IMR-90 (cell line): ENCODE results near the gene FARP1. TPM values are rescaled to one million over a fixed set of nuclear protein-coding genes. Genes with fewer than 3 reads are reported as not detected.

Source experiments
- ATAC-seq: fragments of 200-7000 bp; cut with Tn5 transposase; 2 replicates; pipeline ENCODE4 v1.9.1; 2020; ENCODE audit warnings: low read depth, mild to moderate bottlenecking, moderate library complexity
- BruUV-seq: library from RNA; stranded (reverse); fragments of 400-500 nt; replicated peaks from 2 replicates; lab custom pipeline; 2021; lab: Mats Ljungman, UMichigan
- CTCF ChIA-PET: fragments of 300-600 bp; formaldehyde crosslinking; extraction: SDS; loops from one replicate; lab custom pipeline; 2021; ENCODE audit warnings: antibody characterized with exemption; lab: Yijun Ruan, JAX
- POLR2A ChIA-PET: fragments of 300-600 bp; sonication (Branson Sonifier 250); formaldehyde crosslinking; loops from one replicate; lab custom pipeline; 2022; ENCODE audit warnings: antibody characterized with exemption; ENCODE audit not compliant: unreplicated experiment; lab: Charles Lee
- DNase-seq: peaks from one replicate; pipeline ENCODE4 v3.0.0; 2013
- H2AFZ ChIP-seq: replicated peaks from 2 replicates; pipeline ENCODE3; 2013; ENCODE audit warnings: low read length, mild to moderate bottlenecking; ENCODE audit not compliant: poor library complexity
- H2AK5ac ChIP-seq: 2 replicates; pipeline ENCODE4 v1.6.1; 2013; ENCODE audit warnings: low read depth, low read length, inconsistent platforms
- H2AK9ac ChIP-seq: replicated peaks from 2 replicates; pipeline ENCODE3; 2013; ENCODE audit warnings: mild to moderate bottlenecking, low read depth, low read length, moderate library complexity; ENCODE audit not compliant: poor library complexity
- H2BK120ac ChIP-seq: 2 replicates; pipeline ENCODE4 v1.6.1; 2013; ENCODE audit warnings: low read depth, low read length, inconsistent platforms
- H2BK15ac ChIP-seq: 3 replicates; pipeline ENCODE4 v1.6.1; 2013; ENCODE audit warnings: low read depth, low read length, inconsistent platforms
- H2BK20ac ChIP-seq: 2 replicates; pipeline ENCODE4 v1.6.1; 2013; ENCODE audit warnings: low read depth, mild to moderate bottlenecking, inconsistent platforms, low read length, moderate library complexity
- H2BK5ac ChIP-seq: 2 replicates; pipeline ENCODE4 v1.6.1; 2013; ENCODE audit warnings: mild to moderate bottlenecking, low read depth, low read length, inconsistent platforms; ENCODE audit not compliant: poor library complexity, severe bottlenecking
- H3K14ac ChIP-seq: replicated peaks from 2 replicates; pipeline ENCODE4 v1.6.1; 2013; ENCODE audit warnings: low read depth, low read length, inconsistent platforms
- H3K18ac ChIP-seq: 2 replicates; pipeline ENCODE4 v1.6.1; 2013; ENCODE audit warnings: low read depth, low read length, control low read depth
- H3K23ac ChIP-seq: 2 replicates; pipeline ENCODE4 v1.6.1; 2013; ENCODE audit warnings: low read depth, low read length, inconsistent platforms
- H3K27ac ChIP-seq: 2 replicates; pipeline ENCODE4 v1.5.1; 2013; ENCODE audit warnings: mild to moderate bottlenecking, control low read depth, low read length; ENCODE audit not compliant: insufficient read depth
- H3K27me3 ChIP-seq: 2 replicates; pipeline ENCODE4 v1.6.1; 2013; ENCODE audit warnings: low read length; ENCODE audit not compliant: control insufficient read depth, insufficient read depth
- H3K36me3 ChIP-seq: 2 replicates; pipeline ENCODE4 v1.6.1; 2013; ENCODE audit warnings: low read length, mixed read lengths; ENCODE audit not compliant: control insufficient read depth, insufficient read depth
- H3K4ac ChIP-seq: 2 replicates; pipeline ENCODE4 v1.6.1; 2013; ENCODE audit warnings: low read depth, low read length, inconsistent platforms
- H3K4me1 ChIP-seq: 2 replicates; pipeline ENCODE4 v1.6.1; 2013; ENCODE audit warnings: low read length, mixed read lengths; ENCODE audit not compliant: control insufficient read depth, insufficient read depth
- H3K4me2 ChIP-seq: 2 replicates; pipeline ENCODE4 v1.6.1; 2013; ENCODE audit warnings: low read depth, mild to moderate bottlenecking, control low read depth, low read length, moderate library complexity
- H3K4me3 ChIP-seq: 2 replicates; pipeline ENCODE4 v1.5.1; 2013; ENCODE audit warnings: low read depth, mild to moderate bottlenecking, control low read depth, low read length, moderate library complexity; ENCODE audit not compliant: insufficient read depth
- H3K56ac ChIP-seq: 2 replicates; pipeline ENCODE4 v1.6.1; 2013; ENCODE audit warnings: low read length, inconsistent platforms; ENCODE audit not compliant: insufficient read depth; ENCODE audit errors: extremely low read depth
- H3K79me1 ChIP-seq, 2 experiments: 2 replicates each; pipeline ENCODE4 v1.6.1; 2013; ENCODE audit warnings: low read length in 2 of 2, inconsistent platforms in 1 of 2, low read depth in 1 of 2
- H3K9ac ChIP-seq: 2 replicates; pipeline ENCODE4 v1.6.1; 2013; ENCODE audit warnings: low read depth, low read length, control low read depth
- H3K9me1 ChIP-seq: 2 replicates; pipeline ENCODE4 v1.6.1; 2013; ENCODE audit warnings: low read length, inconsistent platforms; ENCODE audit not compliant: insufficient read depth
- H3K9me3 ChIP-seq: 2 replicates; pipeline ENCODE4 v1.6.1; 2013; ENCODE audit warnings: low read length; ENCODE audit not compliant: control insufficient read depth, insufficient read depth
- H4K20me1 ChIP-seq: 2 replicates; pipeline ENCODE4 v1.6.1; 2013; ENCODE audit warnings: low read length, inconsistent platforms; ENCODE audit not compliant: insufficient read depth
- H4K5ac ChIP-seq: 2 replicates; pipeline ENCODE4 v1.6.1; 2013; ENCODE audit warnings: mild to moderate bottlenecking, low read depth, low read length, control low read depth
- H4K8ac ChIP-seq, 2 experiments: 2 replicates each; pipeline ENCODE4 v1.6.1; 2013; ENCODE audit warnings: low read depth in 2 of 2, low read length in 2 of 2, control low read depth in 1 of 2, inconsistent platforms in 1 of 2
- H4K91ac ChIP-seq: 2 replicates; pipeline ENCODE4 v1.6.1; 2013; ENCODE audit warnings: low read depth, low read length, inconsistent platforms; ENCODE audit not compliant: insufficient read depth
- BHLHE40 ChIP-seq: fragments of 150-350 bp; IDR thresholded peaks from 2 replicates; pipeline ENCODE4 v1.6.1; 2016; ENCODE audit warnings: mild to moderate bottlenecking, low read depth, low read length
- CEBPB ChIP-seq: IDR thresholded peaks from 2 replicates; pipeline ENCODE4 v1.6.1; 2012; ENCODE audit warnings: low read depth, low read length, improper control_type of control experiment
- CHD1 ChIP-seq: IDR thresholded peaks from 2 replicates; pipeline ENCODE4 v1.6.1; 2012; ENCODE audit warnings: low read depth, low read length, improper control_type of control experiment
- CTCF ChIP-seq: conservative IDR thresholded peaks from 2 replicates; pipeline ENCODE4 v1.5.1; 2012; ENCODE audit warnings: mild to moderate bottlenecking, low read depth, low read length, improper control_type of control experiment
- ELK1 ChIP-seq: fragments of 150-350 bp; IDR thresholded peaks from 2 replicates; pipeline ENCODE4 v1.6.1; 2016; ENCODE audit warnings: low read depth, mild to moderate bottlenecking, low read length, moderate library complexity, borderline replicate concordance
- FOS ChIP-seq: fragments of 150-350 bp; IDR thresholded peaks from 2 replicates; pipeline ENCODE4 v1.6.1; 2016; ENCODE audit warnings: low read depth, low read length
- MXI1 ChIP-seq: IDR thresholded peaks from 2 replicates; pipeline ENCODE4 v1.6.1; 2012; ENCODE audit warnings: low read depth, mild to moderate bottlenecking, low read length, moderate library complexity, borderline replicate concordance
- NFE2L2 ChIP-seq: fragments of 150-350 bp; IDR thresholded peaks from 2 replicates; pipeline ENCODE4 v1.6.1; 2016; ENCODE audit warnings: low read depth, mild to moderate bottlenecking, low read length
- POLR2A ChIP-seq: IDR thresholded peaks from 2 replicates; pipeline ENCODE4 v1.6.1; 2012; ENCODE audit warnings: mild to moderate bottlenecking, low read depth, low read length
- RAD21 ChIP-seq: IDR thresholded peaks from 2 replicates; pipeline ENCODE4 v1.6.1; 2012; ENCODE audit warnings: low read length, improper control_type of control experiment
- RCOR1 ChIP-seq: IDR thresholded peaks from 2 replicates; pipeline ENCODE4 v1.6.1; 2012; ENCODE audit warnings: mild to moderate bottlenecking, low read length, improper control_type of control experiment; ENCODE audit not compliant: insufficient replicate concordance
- RFX5 ChIP-seq: IDR thresholded peaks from 2 replicates; pipeline ENCODE4 v1.8.0; 2012; ENCODE audit warnings: low read depth, mild to moderate bottlenecking, low read length, moderate library complexity
- SMC3 ChIP-seq: fragments of 150-350 bp; IDR thresholded peaks from 2 replicates; pipeline ENCODE4 v1.6.1; 2016; ENCODE audit warnings: low read depth, mild to moderate bottlenecking, antibody characterized with exemption, low read length, moderate library complexity
- USF2 ChIP-seq: fragments of 150-350 bp; IDR thresholded peaks from 2 replicates; pipeline ENCODE4 v1.6.1; 2017; ENCODE audit warnings: mild to moderate bottlenecking, antibody characterized with exemption, low read length, low read depth
- WGBS, 2 experiments: methylation state at CpG; one replicate each; pipeline versions ENCODE4 v1.1.5 to v1.1.7; 2013; ENCODE audit warnings: missing lambda C conversion rate in 2 of 2; ENCODE audit not compliant: insufficient read length in 1 of 2; ENCODE audit errors: extremely low coverage in 2 of 2; 5-methylcytosine and 5-hydroxymethylcytosine counted together
- dilution Hi-C: fragments of 300-500 bp; cut with HindIII; formaldehyde crosslinking; loops from one replicate; pipeline ENCODE4 v1.14.3; 2018; ENCODE audit warnings: low sequenced_read_pairs; ENCODE audit not compliant: unreplicated experiment
- in situ Hi-C: fragments of 300-500 bp; cut with MboI; formaldehyde crosslinking; loops from 3 replicates; pipeline ENCODE4 v1.14.3; 2019; ENCODE audit warnings: low sequenced_read_pairs, inconsistent platforms, mixed read lengths
- intact Hi-C: fragments of 100-400 bp; cut with micrococcal nuclease; formaldehyde crosslinking; loops from 2 replicates; pipeline ENCODE4 v1.10.0; 2022
- polyA plus RNA-seq, 3 experiments: library from polyadenylated mRNA; depleted of rRNA; stranded (reverse); fragments of >200 nt; gene quantifications; 2 replicates each; pipeline ENCODE4 v1.2.3, GENCODE V29; 2012; ENCODE audit warnings: low replicate concordance in 1 of 3
- total RNA-seq: library from RNA; depleted of rRNA; stranded (reverse); fragments of >200 nt; gene quantifications from 2 replicates; pipeline ENCODE4 v1.2.3, GENCODE V29; 2012

FARP1 gene
- total and polyA plus RNA-seq, 2 of the 4 experiments (the other 2 are of a cell fraction), result 39.6 to 57.0 TPM

- Histone ChIP-seq H3K4ac (no peak overlapping the region), H3K79me1 (peaks cover 54 to 88% of the 10 kb centered on the region in 2 experiments), H2BK15ac (no peak overlapping the region), H4K91ac (no peak overlapping the region), H4K20me1 (peaks cover 39% of the 10 kb centered on the region), H3K9me1 (peaks cover 24% of the 10 kb centered on the region), H2BK20ac (no peak overlapping the region), H3K18ac (no peak overlapping the region), H4K8ac (no peak overlapping the region), H3K14ac (no peak overlapping the region), H3K23ac (no peak overlapping the region), H2AFZ (no peak overlapping the region), H3K4me3 (no peak overlapping the region), H3K9ac (no peak overlapping the region), H4K5ac (no peak overlapping the region), H3K4me1 (no peaks in the 10 kb centered on the region; the same call in 1 of the 2 replicates), H2AK5ac (no peak overlapping the region), H3K27me3 (no peaks in the 10 kb centered on the region), H2BK120ac (no peak overlapping the region), H2AK9ac (no peak overlapping the region), H3K36me3 (peaks cover 30% of the 10 kb centered on the region), H3K27ac (no peak overlapping the region), H3K56ac (no peak overlapping the region), H3K4me2 (no peak overlapping the region), H3K9me3 (no peaks in the 10 kb centered on the region), H2BK5ac (no peak overlapping the region)
- BruUV-seq, result no TSS peak
- dilution Hi-C loops (no loop called here), intact Hi-C loops (no loop called here), in situ Hi-C loops (no loop called here)
- ATAC-seq, result no peak
- no peak for DNase-seq
- ChIA-PET CTCF (interaction anchor here (1.3 kb wide), 2 partner anchors 9 to 11 kb away, joined by 3 to 11 read pairs; no protein-coding TSS in a partner anchor), POLR2A (interaction anchor here (0.6 kb wide), 1 partner anchor 10 kb away, joined by 3 read pairs; no protein-coding TSS in a partner anchor)
- 88% methylated on average over 4 of the region's 12 CpGs; no CpG with 5 or more reads in 1 of the 2 experiments for WGBS, 2 experiments
- TF ChIP-seq RFX5, result no peak
- TF ChIP-seq ELK1, result no peak
- no peak for TF ChIP-seq RCOR1
- no peak for TF ChIP-seq NFE2L2
- TF ChIP-seq POLR2A, result no peak
- TF ChIP-seq MXI1, result no peak
- TF ChIP-seq CHD1, result no peak
- no peak for TF ChIP-seq CEBPB
- no peak for TF ChIP-seq BHLHE40
- no peak for TF ChIP-seq CTCF
- TF ChIP-seq USF2, result no peak
- no peak for TF ChIP-seq SMC3
- TF ChIP-seq FOS, result no peak
- TF ChIP-seq RAD21, result no peak
Observed at GRCh38 chr13:98345107-98345935, 202.4 kb downstream of the FARP1 start.
